GM18498 (cell line): ENCODE data around the gene SLC24A3.

Experiments
- ATAC-seq: cut with Tn5 transposase; IDR thresholded peaks from one replicate; pipeline ENCODE4 v1.9.1; 2021; ENCODE audit warnings: mild to moderate bottlenecking, moderate library complexity; ENCODE audit not compliant: unreplicated experiment

SLC24A3 gene

GRCh38 chr20:19212469-19212815 lies at the start of gene SLC24A3:
Gene SLC24A3 (plus strand): TSS chr20:19212642.
- ATAC-seq: peak; percentile 26

- no peak for ATAC-seq
Observed at GRCh38 chr20:19170148-19170547, 42.3 kb upstream of the SLC24A3 start.

- no peak for ATAC-seq
Observed at GRCh38 chr20:19172637-19173036, 39.8 kb upstream of the SLC24A3 start.

- no peak for ATAC-seq
Observed at GRCh38 chr20:19176470-19177052, 35.9 kb upstream of the SLC24A3 start.

GRCh38 chr20:19181552-19181951 lies 30.9 kb upstream of the SLC24A3 start:
- ATAC-seq: no peak

GRCh38 chr20:19185083-19185482 lies 27.4 kb upstream of the SLC24A3 start:
- ATAC-seq: no peak

GRCh38 chr20:19193349-19193748 lies 19.1 kb upstream of the SLC24A3 start:
- no peak for ATAC-seq

- peak; percentile 53 for ATAC-seq
Observed at GRCh38 chr20:19205981-19206396, 6.5 kb upstream of the SLC24A3 start.

GRCh38 chr20:19207541-19207940 lies 4.9 kb upstream of the SLC24A3 start:
- ATAC-seq: no peak

GRCh38 chr20:19210391-19211155 lies 1.9 kb upstream of the SLC24A3 start:
- ATAC-seq: no peak

- ATAC-seq: no peak
Observed at GRCh38 chr20:19211252-19211651, 1.2 kb upstream of the SLC24A3 start.

GRCh38 chr20:19211661-19212468 lies 577 bp upstream of the SLC24A3 start:
- ATAC-seq: peak; percentile 18

- ATAC-seq: peak; percentile 77
Observed at GRCh38 chr20:19212821-19213502, 520 bp downstream of the SLC24A3 start.

GRCh38 chr20:19213946-19214490 lies 1.6 kb downstream of the SLC24A3 start:
- ATAC-seq: no peak

GRCh38 chr20:19218411-19218810 lies 6.0 kb downstream of the SLC24A3 start:
- ATAC-seq: no peak

GRCh38 chr20:19222520-19223040 lies 10.1 kb downstream of the SLC24A3 start:
- no peak for ATAC-seq

- no peak for ATAC-seq
Observed at GRCh38 chr20:19223640-19224039, 11.2 kb downstream of the SLC24A3 start.

- no peak for ATAC-seq
Observed at GRCh38 chr20:19231359-19232035, 19.1 kb downstream of the SLC24A3 start.

GRCh38 chr20:19232997-19233794 lies 20.8 kb downstream of the SLC24A3 start:
- ATAC-seq: no peak
